Nephron (organoid): Measurements from ENCODE around the gene DIPK1C.

Experiments
- H3K27ac Mint-ChIP-seq, 3 experiments: 2 replicates each; pipeline ENCODE4 v1.8.0; 2020; ENCODE audit warnings: mixed read lengths in 3 of 3, mild to moderate bottlenecking in 2 of 3, moderate library complexity in 1 of 3
- H3K27me3 Mint-ChIP-seq: 2 replicates; pipeline ENCODE4 v1.8.0; 2021; ENCODE audit warnings: low read depth, mild to moderate bottlenecking, moderate library complexity, mixed read lengths
- H3K36me3 Mint-ChIP-seq: 2 replicates; pipeline ENCODE4 v1.8.0; 2020; ENCODE audit warnings: low read depth, mixed read lengths
- H3K4me1 Mint-ChIP-seq: 2 replicates; pipeline ENCODE4 v1.8.0; 2020; ENCODE audit warnings: mixed read lengths
- H3K4me3 Mint-ChIP-seq, 3 experiments: 2 replicates each; pipeline ENCODE4 v1.8.0; 2020; ENCODE audit warnings: mild to moderate bottlenecking in 3 of 3, mixed read lengths in 3 of 3, moderate library complexity in 2 of 3
- H3K9me3 Mint-ChIP-seq: 2 replicates; pipeline ENCODE4 v1.8.0; 2020; ENCODE audit warnings: mixed read lengths
- TF ChIP-seq, protein P1 (sequence below), 3 experiments: fragments of 200-600 bp; sonication (generic); IDR thresholded peaks; one replicate each; pipeline ENCODE4 v1.5.0; 2021; ENCODE audit warnings: antibody characterized with exemption in 3 of 3; ENCODE audit not compliant: unreplicated experiment in 3 of 3

Gene DIPK1C

DNA sequence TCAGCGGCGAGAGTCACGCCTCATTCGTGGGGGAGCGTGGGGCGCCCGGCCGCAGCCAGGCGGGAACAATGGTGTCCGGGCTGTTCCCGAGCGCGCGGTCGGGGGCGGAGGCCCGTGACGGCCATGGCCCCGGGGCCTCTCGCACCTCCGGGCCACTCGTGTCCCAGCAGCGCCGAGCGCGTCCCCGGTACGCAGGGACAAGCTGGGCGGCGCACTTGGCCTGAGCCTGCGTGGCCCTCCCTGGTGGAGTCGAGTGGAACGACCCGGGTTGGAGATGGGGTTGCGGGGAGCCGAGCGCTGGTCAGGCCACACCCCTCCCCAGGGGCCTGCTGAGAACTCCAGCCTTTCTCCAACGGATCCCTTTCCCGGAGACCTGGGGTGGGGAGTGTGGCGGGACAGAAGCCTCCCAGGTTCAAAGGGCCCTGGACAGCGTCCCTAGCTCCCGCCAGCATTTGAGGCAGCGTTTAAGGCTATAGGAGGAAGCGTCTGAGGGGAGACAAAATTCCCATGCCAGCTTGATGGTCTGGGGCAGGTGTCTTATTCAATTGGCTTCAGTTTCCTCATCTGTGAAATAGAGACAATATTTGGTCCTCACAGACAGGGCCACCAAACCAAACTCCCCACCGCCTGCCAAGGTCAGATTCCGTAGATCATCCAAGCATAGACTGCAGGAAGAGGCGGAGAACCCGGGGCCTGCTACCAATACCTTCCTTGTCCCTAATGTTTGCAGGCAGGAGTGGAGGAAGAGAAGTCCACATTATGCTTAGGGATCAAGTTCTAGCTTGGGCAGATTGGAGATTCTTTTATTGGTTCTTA lies 39.6 kb upstream of the DIPK1C start:
- no peaks in the 10 kb centered on the region for H3K27me3 Mint-ChIP-seq
- peak overlapping the region; percentile 70 to 93 (median 88) for H3K27ac Mint-ChIP-seq
- TF ChIP-seq, protein P1, sequence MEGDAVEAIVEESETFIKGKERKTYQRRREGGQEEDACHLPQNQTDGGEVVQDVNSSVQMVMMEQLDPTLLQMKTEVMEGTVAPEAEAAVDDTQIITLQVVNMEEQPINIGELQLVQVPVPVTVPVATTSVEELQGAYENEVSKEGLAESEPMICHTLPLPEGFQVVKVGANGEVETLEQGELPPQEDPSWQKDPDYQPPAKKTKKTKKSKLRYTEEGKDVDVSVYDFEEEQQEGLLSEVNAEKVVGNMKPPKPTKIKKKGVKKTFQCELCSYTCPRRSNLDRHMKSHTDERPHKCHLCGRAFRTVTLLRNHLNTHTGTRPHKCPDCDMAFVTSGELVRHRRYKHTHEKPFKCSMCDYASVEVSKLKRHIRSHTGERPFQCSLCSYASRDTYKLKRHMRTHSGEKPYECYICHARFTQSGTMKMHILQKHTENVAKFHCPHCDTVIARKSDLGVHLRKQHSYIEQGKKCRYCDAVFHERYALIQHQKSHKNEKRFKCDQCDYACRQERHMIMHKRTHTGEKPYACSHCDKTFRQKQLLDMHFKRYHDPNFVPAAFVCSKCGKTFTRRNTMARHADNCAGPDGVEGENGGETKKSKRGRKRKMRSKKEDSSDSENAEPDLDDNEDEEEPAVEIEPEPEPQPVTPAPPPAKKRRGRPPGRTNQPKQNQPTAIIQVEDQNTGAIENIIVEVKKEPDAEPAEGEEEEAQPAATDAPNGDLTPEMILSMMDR (IDR thresholded peaks at IDR 0.05; ENCODE audit: unreplicated experiment in 3 of 3): peak in 2 of 3 experiments; percentile 17 to 21
- H3K4me3 Mint-ChIP-seq: peak overlapping the region; percentile 90 to 95 (median 91)
- peaks cover 29% of the 10 kb centered on the region for H3K4me1 Mint-ChIP-seq
- peaks cover 2% of the 10 kb centered on the region for H3K9me3 Mint-ChIP-seq
- H3K36me3 Mint-ChIP-seq: peaks cover 21% of the 10 kb centered on the region

DNA sequence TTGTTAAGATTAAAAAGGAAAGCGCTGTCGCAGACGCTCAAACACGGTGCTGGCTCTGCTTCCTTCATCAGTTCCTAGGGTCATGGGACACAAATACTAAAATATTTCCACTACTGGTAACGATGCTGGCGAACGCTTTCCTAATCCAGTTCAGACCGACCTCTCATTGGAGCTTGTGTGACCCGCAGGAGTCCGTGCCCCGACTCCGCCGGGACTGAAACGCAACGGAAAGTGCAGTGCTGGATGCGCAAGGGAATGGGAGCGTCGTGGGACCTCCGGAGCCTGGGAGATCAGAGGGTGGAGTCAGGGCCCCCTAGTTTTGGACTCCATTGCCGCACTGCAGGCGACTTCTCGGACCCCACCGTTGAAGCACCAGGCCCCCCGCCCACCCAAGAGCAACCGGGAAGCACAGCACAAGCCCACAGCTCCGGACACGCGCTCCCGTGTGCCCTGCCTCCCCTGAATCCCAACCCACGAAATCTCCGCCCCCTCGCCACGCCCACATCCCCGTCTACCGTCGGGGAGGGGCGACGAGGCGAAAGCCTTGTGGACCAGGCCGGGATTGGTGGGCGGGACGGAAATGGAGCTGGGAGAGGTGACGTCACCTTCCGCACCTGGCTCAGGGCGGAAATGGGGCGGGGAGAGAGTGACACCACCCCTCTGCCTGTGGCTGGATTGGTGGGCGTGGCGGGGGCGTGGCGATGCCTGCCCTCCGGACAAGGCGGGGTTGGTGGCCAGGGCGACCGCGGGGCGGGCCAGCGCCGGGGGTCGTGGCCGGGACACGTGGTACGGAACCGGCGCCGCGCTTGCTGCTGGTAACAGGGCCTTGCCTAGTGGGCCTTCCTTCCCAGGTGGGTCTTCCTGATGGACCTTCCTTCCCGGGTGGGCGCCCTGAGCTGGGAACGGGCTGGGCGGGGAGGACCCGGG lies 38.7 kb upstream of the DIPK1C start, which contains the start of gene CNDP2:
TSS of gene CNDP2 (plus strand) at position 783 of the 927 bp plus-strand sequence. CDS start 3,611 bp downstream, outside the sequence.
- peak within 1 kb of the TSS; percentile 70 to 93 (median 88) for H3K27ac Mint-ChIP-seq
- TF ChIP-seq, protein P1 (IDR thresholded peaks at IDR 0.05; ENCODE audit: unreplicated experiment in 3 of 3): no peak
- H3K9me3 Mint-ChIP-seq: peaks cover 2% of the 10 kb centered on the region
- H3K36me3 Mint-ChIP-seq: peaks cover 14% of the 10 kb centered on the region
- H3K4me1 Mint-ChIP-seq: peaks cover 29% of the 10 kb centered on the region
- H3K4me3 Mint-ChIP-seq: peak within 1 kb of the TSS; percentile 90 to 95 (median 91)
- no peaks in the 10 kb centered on the region for H3K27me3 Mint-ChIP-seq

DNA sequence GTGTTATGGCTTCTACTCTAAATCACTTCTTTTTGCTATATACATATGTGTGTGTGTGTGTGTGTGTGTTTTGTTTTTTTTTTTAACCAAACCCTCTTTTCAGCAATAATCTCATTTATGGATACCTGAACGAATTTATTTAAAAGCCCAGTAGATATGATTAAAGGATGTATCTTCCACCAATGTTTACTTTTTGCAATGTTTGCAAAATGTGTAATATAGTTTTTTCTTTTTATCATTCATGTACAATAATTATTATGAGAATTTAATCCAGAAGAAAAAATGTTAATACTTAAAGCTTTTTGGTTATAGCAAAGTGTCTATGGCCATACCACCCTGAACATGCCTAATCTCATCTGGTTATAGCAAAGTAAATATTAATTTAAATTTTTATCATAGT lies 37.4 kb upstream of the DIPK1C start:
- H3K4me1 Mint-ChIP-seq: peaks cover 25% of the 10 kb centered on the region
- TF ChIP-seq, protein P1 (IDR thresholded peaks at IDR 0.05; ENCODE audit: unreplicated experiment in 3 of 3): no peak
- no peak overlapping the region for H3K27ac Mint-ChIP-seq
- peaks cover 5% of the 10 kb centered on the region for H3K36me3 Mint-ChIP-seq
- H3K9me3 Mint-ChIP-seq: peaks cover 2% of the 10 kb centered on the region
- H3K27me3 Mint-ChIP-seq: no peaks in the 10 kb centered on the region
- peak overlapping the region; percentile 65 to 90 (median 77) for H3K4me3 Mint-ChIP-seq

DNA sequence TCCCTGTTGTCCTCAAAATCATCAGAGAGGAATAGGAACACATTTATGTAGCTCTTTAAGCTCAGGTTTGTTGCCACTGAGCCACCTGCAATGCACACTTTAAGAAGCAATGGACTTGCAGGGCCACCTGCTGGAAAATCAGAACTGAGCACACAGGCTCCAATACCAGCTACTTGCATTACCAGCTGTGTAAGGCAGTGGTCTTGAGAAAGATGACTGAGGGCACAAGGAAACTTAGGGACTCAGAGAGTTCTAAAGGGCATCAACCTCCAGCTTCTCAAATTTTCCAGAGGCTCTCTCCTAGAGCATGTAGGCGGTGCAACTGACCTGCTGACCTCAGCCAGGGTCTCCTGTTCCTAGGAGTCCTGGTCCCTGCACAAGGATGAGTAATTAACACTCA lies 36.6 kb upstream of the DIPK1C start:
- Mint-ChIP-seq H3K36me3 (no peaks in the 10 kb centered on the region), H3K4me3 (peak overlapping the region; percentile 22 to 70 (median 64)), H3K4me1 (peaks cover 27% of the 10 kb centered on the region), H3K27ac (no peak overlapping the region), H3K27me3 (no peaks in the 10 kb centered on the region), H3K9me3 (peaks cover 2% of the 10 kb centered on the region)
- TF ChIP-seq, protein P1 (IDR thresholded peaks at IDR 0.05; ENCODE audit: unreplicated experiment in 3 of 3): peak; percentile 66 to 69 (median 66)

DNA sequence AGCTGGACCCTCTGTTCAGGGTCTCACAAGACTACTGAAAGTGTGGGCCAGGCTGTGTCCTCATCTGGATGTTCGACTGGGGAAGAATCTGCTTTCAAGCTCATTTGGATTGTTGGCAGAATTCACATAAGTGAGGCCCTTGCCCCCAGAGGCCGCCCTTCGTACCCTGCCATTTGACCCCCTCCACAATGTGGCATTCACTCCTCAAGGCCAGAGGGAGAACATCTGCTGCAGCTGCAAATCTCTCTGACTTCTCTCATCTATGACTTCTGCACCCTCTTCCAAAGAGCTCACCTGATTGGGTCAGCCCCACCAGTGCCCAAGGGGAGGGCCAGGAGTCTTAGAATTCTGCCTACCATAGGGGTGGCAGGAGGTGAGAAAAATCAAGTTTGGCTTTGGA lies 35.2 kb upstream of the DIPK1C start:
- Mint-ChIP-seq H3K4me3 (no peak overlapping the region), H3K4me1 (peaks cover 25% of the 10 kb centered on the region), H3K9me3 (peaks cover 2% of the 10 kb centered on the region), H3K36me3 (no peaks in the 10 kb centered on the region), H3K27me3 (peaks cover 7% of the 10 kb centered on the region), H3K27ac (no peak overlapping the region)
- TF ChIP-seq, protein P1 (IDR thresholded peaks at IDR 0.05; ENCODE audit: unreplicated experiment in 3 of 3): no peak
